SK-N-SH treated with all-trans-retinoic acid at 6 μM for 48 hours (cell line): Measurements from ENCODE around the gene CACNA1C.

Source experiments
- GLIS3 ChIP-seq: fragments of 250-450 bp; sonication (Bioruptor Pico); IDR thresholded peaks from 2 replicates; pipeline ENCODE4 v1.5.0; 2020; ENCODE audit warnings: mild to moderate bottlenecking, moderate library complexity
- TF ChIP-seq, protein P1 (sequence below): fragments of 250-450 bp; sonication (Bioruptor Pico); IDR thresholded peaks from 2 replicates; pipeline ENCODE4 v1.8.0; 2020; ENCODE audit warnings: mild to moderate bottlenecking, moderate library complexity, borderline replicate concordance
- TF ChIP-seq, protein P2 (sequence below): fragments of 250-450 bp; sonication (Bioruptor Pico); IDR thresholded peaks from 2 replicates; pipeline ENCODE4 v1.8.0; 2021; ENCODE audit warnings: low read depth, mild to moderate bottlenecking, moderate library complexity, borderline replicate concordance

DNA sequence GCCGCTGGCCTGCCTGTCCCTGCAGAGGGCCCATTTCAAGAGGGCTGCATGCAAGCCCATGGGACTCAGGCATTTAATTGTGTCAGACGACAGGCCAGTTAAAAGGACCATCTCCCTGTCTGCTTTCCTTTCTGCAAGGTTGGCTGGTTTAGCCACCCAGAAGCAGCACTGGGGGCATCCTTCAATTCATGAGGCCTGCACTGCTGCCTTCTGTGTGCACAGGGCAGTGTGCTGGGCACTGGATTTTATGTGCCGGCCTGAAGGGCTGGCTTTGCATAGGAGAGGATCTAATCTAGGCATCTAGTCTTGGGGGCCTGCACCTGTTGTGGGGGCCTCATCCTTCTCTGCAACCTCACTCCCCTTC, 627.9 kb downstream of the CACNA1C start:
- TF ChIP-seq, protein P1, sequence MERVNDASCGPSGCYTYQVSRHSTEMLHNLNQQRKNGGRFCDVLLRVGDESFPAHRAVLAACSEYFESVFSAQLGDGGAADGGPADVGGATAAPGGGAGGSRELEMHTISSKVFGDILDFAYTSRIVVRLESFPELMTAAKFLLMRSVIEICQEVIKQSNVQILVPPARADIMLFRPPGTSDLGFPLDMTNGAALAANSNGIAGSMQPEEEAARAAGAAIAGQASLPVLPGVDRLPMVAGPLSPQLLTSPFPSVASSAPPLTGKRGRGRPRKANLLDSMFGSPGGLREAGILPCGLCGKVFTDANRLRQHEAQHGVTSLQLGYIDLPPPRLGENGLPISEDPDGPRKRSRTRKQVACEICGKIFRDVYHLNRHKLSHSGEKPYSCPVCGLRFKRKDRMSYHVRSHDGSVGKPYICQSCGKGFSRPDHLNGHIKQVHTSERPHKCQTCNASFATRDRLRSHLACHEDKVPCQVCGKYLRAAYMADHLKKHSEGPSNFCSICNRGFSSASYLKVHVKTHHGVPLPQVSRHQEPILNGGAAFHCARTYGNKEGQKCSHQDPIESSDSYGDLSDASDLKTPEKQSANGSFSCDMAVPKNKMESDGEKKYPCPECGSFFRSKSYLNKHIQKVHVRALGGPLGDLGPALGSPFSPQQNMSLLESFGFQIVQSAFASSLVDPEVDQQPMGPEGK (CRISPR knock-in tag) = no peak
- no peak for TF ChIP-seq GLIS3
- TF ChIP-seq, protein P2, sequence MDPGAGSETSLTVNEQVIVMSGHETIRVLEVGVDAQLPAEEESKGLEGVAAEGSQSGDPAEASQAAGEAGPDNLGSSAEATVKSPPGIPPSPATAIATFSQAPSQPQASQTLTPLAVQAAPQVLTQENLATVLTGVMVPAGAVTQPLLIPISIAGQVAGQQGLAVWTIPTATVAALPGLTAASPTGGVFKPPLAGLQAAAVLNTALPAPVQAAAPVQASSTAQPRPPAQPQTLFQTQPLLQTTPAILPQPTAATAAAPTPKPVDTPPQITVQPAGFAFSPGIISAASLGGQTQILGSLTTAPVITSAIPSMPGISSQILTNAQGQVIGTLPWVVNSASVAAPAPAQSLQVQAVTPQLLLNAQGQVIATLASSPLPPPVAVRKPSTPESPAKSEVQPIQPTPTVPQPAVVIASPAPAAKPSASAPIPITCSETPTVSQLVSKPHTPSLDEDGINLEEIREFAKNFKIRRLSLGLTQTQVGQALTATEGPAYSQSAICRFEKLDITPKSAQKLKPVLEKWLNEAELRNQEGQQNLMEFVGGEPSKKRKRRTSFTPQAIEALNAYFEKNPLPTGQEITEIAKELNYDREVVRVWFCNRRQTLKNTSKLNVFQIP (CRISPR knock-in tag) = no peak
